MV-4-11 (cell line): Measurements from ENCODE around the gene PTPRN2.

ENCODE experiments used
- DNase-seq: peaks from one replicate; lab custom pipeline; 2025; lab: John Stamatoyannopoulos, UW

PTPRN2 gene

GRCh38 chr7:157638563-157638962 is 949.1 kb downstream of the PTPRN2 start:
- no peak for DNase-seq

DNA sequence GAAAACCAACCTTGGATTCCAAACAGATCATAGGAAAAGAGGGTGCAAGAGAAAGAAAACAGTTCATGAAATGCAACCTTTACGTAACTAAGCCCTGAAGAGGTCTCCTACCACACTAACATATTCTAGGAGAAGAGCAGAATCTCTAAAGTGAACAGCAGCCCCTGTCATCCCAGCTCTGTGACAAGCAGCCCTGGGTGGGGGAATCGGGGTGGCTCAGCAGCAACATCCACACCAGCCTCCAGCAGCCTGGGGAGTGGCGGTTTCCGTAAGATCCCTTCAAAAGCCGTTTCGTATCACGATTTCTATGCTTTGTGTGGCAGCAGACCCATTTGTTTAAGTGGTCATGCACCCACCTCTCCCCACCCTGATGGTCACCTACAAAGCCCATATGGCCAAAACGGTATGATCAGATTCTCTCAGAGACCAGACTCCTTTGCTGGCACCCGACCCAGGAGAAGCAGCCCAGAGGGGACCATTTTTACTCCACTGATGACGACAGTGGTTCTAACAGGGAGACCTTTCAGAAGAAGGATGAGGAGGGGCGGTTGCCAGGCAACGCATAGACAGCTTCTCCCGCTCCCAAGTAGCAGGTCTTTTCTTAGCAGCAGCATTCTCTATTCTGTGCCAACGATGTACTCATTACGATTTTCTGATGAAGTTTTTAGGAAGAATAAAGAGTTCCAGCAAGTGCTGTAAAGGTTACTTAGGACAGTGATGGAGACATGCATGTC is 950.2 kb downstream of the PTPRN2 start:
- DNase-seq = no peak

- DNase-seq = no peak
Observed at GRCh38 chr7:157635669-157636068, 952.0 kb downstream of the PTPRN2 start.

GRCh38 chr7:157635148-157635500 is 952.5 kb downstream of the PTPRN2 start:
- no peak for DNase-seq

DNA sequence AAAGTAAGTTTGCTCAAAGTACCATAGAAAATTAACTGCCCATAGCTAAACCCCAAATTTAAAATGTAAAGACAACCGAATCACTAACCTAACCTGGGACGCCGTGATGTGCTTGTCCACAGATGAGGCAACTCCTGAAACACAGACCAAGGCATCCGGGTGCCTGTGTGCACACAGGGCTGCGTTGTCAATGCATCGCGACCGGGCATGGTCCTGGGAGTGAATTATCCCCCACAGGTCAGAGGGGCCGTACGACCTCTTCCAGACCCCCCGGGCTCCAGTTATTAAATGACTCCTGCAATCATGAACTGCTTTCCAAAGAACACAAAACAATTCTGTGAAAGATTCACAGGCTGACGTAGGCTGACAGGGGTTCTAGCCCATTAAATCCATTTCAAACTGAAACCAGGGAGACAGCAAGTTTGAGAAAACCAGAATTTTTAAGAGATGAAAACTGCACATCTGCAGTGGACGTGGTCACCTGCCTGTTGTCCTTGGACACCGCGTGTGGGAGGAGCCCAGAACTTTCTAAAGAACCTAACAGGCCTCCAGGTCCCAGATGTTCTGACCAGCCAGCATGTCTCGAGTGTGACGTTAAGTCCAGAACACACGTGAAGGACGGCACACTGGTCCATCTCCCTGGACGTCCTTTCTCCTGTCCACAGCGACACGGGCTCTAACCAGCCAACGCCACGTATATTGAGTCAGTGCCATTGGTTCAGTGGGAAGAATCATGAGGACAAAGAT is 953.0 kb downstream of the PTPRN2 start:
- no peak for DNase-seq

- DNase-seq = no peak
Observed at GRCh38 chr7:157633465-157634185, 954.0 kb downstream of the PTPRN2 start.

DNA sequence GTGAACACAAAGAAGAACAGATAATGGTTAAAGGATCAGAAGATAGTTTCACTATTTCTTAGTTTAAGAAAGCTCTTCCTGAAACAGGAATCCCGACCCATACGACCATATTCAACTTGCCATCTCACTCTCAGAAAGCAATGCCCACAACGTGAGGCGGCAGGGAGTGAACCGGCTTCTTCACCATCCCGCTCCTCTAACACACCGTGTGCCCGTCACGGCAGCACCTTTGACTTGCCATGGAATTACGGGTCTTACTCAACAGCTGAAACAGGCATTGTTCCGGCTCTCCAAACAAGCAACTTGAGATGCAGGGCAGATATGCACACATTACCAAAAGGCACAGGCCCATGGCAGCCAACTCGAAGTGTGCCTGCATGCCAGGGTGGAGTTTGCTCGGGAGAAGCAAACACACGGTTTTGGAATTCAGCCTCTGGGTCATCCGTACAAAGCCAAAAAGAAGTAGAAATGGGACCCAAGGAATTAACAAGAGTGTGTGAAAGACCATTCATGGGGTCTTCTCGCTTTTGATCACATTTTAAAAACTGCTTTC is 957.2 kb downstream of the PTPRN2 start:
- DNase-seq = no peak

GRCh38 chr7:157628456-157628855 is 959.2 kb downstream of the PTPRN2 start:
- no peak for DNase-seq

- no peak for DNase-seq
Observed at GRCh38 chr7:157627646-157628045, 960.0 kb downstream of the PTPRN2 start.

DNA sequence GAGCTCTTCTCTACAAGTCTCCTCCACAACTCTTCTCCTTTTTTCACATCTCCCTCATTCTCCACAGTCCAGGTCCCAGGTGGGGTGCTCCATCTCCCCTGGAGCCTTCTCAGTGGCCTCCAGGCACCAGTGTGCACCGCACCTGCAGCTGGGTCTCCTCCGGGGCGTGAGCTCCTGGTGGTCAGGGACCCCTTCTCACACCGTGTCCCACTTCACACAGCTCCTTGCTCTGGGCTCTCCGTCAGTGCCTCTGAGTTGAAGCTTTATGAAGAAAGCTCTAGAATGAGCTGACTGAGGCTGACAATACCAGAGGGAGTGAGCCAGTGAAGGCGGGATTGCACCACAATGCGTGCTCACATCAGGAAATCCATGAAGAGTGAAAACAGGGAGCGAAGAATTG is 960.6 kb downstream of the PTPRN2 start:
- DNase-seq = no peak

DNA sequence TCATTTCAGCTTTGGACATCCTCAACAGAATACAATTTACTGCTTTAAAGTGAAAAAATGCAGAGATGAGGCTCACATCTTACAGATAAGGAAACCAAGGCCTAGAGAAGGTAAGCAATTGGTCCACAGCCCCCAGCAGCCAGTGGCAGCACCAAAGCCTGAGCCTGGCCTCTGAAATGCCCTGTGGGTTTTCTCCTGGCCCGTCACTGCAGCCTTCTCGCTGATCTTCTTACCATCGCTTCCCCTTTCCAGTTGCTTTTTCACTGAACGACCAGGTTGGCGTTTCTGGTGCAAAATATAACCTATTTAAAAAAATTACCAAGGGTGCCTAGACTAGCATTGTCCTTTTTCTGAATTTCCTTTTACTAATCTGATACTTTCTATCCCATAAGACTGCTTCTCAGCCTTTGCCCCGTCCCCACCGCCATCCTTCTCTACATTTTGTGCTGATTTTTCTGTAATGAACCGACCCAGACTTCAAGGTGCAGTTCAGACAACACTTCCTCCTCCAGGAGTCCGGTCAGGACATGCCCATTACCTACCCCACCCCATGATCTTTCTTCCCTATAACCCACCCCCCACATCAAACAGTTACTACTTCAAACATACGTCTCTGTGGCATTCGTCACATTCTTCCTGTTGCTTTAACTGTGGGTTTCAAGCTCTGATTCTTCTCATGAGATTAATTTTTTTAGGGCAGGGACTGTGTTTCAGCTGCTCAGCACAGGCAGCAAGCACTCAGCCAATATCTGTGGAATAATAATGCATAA is 961.5 kb downstream of the PTPRN2 start:
- peak; percentile 79 for DNase-seq

GRCh38 chr7:157623556-157623955 is 964.1 kb downstream of the PTPRN2 start:
- no peak for DNase-seq

GRCh38 chr7:157622408-157623205 is 965.0 kb downstream of the PTPRN2 start:
- peak; percentile 24 for DNase-seq

DNA sequence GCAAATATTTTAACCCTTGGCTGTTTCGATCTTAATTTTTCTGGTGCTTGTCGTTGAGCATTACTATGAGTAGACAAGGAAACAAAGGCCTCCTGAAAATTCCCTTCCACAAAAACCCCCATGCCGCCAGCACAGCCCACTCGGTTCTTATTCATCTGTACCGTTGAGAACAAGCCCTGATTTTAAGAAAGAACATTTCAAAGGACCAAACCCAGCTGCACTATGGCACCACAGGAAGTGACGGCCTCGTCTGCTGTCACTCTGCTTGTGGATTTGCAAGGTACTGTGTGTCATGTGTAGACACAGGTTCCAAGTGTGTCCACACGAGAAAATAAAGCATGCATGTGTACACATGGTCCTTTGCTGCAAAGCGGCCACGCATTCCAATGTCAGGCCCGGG is 965.6 kb downstream of the PTPRN2 start:
- DNase-seq = no peak

DNA sequence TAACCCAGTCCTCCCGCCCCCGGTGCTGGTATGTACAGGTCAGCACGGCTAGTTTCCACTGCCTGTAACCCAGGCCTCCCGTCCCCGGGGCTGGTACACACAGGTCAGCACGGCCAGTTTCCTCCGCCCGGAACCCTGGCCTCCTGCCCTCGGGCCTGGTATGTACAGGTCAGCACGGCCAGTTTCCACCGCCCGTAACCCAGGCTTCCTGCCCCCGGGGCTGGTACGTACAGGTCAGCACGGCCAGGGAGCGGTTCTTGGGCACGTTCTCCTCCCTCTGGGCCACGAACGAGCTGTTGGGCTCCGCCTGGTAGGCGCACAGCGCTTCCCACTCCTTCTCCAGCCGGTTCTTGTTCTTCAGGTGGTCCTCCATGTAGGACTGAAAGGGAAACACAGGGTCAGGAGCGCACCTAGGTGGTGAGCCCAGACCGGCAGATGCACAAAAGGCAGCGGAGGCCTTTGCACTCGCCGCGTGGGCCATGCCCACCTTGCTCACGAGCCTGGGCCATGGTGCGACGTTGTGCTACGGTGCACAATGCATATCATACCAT is 966.4 kb downstream of the PTPRN2 start:
- DNase-seq = no peak

DNA sequence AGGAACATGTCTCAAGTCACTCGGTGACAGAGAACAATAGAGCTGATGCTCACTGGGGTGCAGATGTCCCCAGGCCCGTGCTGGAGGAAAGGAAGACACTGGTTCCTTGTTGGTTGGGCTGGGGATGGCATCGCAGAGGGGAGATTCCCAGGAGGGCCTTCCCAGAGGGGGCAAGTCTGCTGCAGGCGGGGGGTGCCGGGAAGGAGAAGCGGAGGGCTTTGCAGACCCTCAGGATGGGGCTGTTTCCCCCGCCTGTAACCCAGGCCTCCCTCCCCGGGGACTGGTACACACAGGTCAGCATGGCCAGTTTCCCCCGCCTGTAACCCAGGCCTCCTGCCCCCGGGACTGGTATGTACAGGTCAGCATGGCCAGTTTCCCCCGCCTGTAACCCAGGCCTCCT is 967.0 kb downstream of the PTPRN2 start:
- DNase-seq = no peak

DNA sequence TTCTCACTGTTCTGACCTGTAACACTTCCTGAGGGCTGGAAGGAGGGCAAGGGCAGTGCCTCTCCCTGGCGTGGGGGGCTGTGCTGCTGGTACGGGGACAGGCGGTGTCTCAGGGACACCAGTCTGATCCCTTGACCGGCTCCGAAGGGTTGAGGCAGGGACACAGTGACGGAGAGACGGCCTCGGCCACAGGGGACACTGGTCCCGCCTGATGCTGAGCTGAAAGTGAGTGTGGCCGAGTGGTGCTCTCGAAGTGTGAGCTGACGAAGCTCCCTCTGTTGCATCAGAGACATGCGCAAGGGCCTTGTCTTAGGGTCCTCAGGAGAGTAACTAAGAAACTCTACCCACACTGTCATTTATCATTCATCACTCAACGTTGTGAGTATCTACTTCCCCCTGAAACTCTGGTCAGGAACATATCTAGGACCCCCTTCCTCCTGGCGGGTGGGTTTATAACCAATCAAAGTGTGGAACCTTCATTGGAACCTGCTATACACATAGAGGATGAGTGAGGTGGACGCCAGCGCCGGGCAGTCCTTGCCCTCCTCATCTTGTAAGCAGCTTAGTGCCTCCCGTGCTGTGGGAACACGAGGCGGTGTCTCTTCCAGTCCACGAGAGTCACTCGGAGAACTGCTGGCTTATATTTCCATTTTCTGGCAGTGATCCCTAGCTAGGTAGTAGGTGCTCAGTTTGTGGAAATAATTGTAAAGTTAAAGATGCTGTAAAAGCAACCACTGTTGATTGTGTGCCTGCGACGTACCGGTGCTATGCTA is 967.7 kb downstream of the PTPRN2 start:
- peak; percentile 41 for DNase-seq

GRCh38 chr7:157618823-157619606 is 968.6 kb downstream of the PTPRN2 start:
- DNase-seq = no peak

DNA sequence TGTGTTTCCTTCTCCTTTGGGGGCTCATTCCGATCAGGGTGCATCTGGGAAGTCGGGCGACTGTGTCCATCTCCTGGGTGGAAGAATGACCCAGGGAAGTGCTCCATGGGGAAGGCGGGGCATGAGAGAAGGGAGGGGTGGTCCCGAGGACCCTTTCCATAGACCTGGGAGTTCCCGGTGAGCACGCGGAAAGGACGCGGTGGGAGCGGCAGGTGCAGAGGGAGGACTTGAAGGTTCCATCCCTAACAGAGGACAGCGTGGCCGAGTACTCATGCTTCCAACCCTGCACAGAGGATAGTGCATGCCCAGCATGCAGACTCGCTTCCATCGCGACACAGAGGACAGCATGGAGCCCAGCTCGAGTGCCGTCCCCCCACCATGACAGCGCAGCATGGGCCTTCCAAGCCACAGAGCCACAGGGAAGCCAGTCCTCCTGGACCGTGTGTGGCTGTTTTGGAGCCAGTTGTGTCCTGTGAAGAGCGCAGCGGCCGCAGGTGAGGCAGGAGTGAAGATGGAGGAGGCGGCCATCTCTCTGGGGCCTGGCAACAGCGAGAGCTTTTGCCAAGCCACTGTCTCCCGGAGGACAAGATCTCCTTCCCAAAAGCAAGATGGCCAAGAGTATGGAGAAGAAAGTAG is 969.4 kb downstream of the PTPRN2 start:
- no peak for DNase-seq
